Transverse colon (tissue), 4 donors: Measurements from ENCODE around the gene TENT5D. TPM values are rescaled to one million over a fixed set of nuclear protein-coding genes. Genes with fewer than 3 reads are reported as not detected.

Source experiments
- DNase-seq: peaks from one replicate; pipeline ENCODE4 v3.0.0-alpha.2; 2019
- H3K27ac ChIP-seq, 4 donors: fragments of 200-600 bp; sonication (generic); 2 replicates each; pipeline ENCODE4 v1.5.1; 2016 to 2018; ENCODE audit warnings: inconsistent platforms in 4 of 4
- H3K27me3 ChIP-seq: fragments of 200-600 bp; sonication (generic); 2 replicates; pipeline ENCODE4 v1.5.1; 2017; ENCODE audit warnings: inconsistent platforms
- H3K36me3 ChIP-seq, 4 donors: fragments of 200-600 bp; sonication (generic); 2 replicates each; pipeline ENCODE4 v1.5.1; 2017 to 2019; ENCODE audit warnings: inconsistent platforms in 4 of 4
- H3K4me1 ChIP-seq, 4 donors: fragments of 200-600 bp; sonication (generic); 2 replicates each; pipeline ENCODE4 v1.5.1; 2017 to 2020; ENCODE audit warnings: inconsistent platforms in 4 of 4
- H3K4me3 ChIP-seq, 4 donors: fragments of 200-600 bp; sonication (generic); 1 replicate in 1 of 4; 2 replicates in 3 of 4; pipeline versions ENCODE4 v1.5.1 to v1.6.1; 2017 to 2019; ENCODE audit warnings: inconsistent platforms in 4 of 4
- H3K9me3 ChIP-seq, 2 donors: fragments of 200-600 bp; sonication (generic); 2 replicates each; pipeline ENCODE4 v1.5.1; 2017 to 2019; ENCODE audit warnings: inconsistent platforms in 2 of 2
- EP300 ChIP-seq: sonication (generic); formaldehyde crosslinking; IDR thresholded peaks from one replicate; pipeline ENCODE4 v1.6.1; 2017; ENCODE audit warnings: antibody characterized with exemption, low read depth
- POLR2A ChIP-seq: fragments of 450-650 bp; IDR thresholded peaks from one replicate; pipeline ENCODE4 v1.6.1; 2016; ENCODE audit warnings: antibody characterized with exemption, mild to moderate bottlenecking, moderate library complexity
- POLR2AphosphoS5 ChIP-seq, 3 donors: sonication (generic); formaldehyde crosslinking; IDR thresholded peaks; one replicate each; pipeline ENCODE4 v1.6.1; 2016; ENCODE audit warnings: antibody characterized with exemption in 3 of 3
- WGBS, 2 donors: methylation state at CpG; one replicate each; pipeline ENCODE4 v1.1.5; 2018; ENCODE audit warnings: low coverage in 1 of 2; 5-methylcytosine and 5-hydroxymethylcytosine counted together
- in situ Hi-C, 4 donors: fragments of 200-750 bp; cut with MboI; loops; one replicate each; pipeline versions ENCODE4 v1.15.0 to v1.15.1; 2017; ENCODE audit warnings: low sequenced_read_pairs in 3 of 4, low pct_ligation_motif_present in 1 of 4, low pct_unique_long_range_greater_than_20kb in 1 of 4
- intact Hi-C: fragments of 100-400 bp; cut with DNase I; formaldehyde crosslinking; loops from one replicate; pipeline ENCODE4 v1.15.1; 2023; ENCODE audit warnings: low total_unique reads
- total RNA-seq, 4 donors: library from RNA; depleted of rRNA; stranded (reverse); fragments of >200 nt; gene quantifications; one replicate each; pipeline ENCODE4 v1.1.0, GENCODE V29; 2016
- TF ChIP-seq, protein P1 (sequence below), 5 experiments: fragments of 200-600 bp in 3 of 5; fragments of 450-650 bp in 2 of 5; sonication (generic) in 3 of 5; IDR thresholded peaks; 1 replicate in 2 of 5; 2 replicates in 3 of 5; pipeline ENCODE4 v1.5.1; 2016 to 2017; ENCODE audit warnings: antibody characterized with exemption in 5 of 5, inconsistent platforms in 3 of 5, mild to moderate bottlenecking in 2 of 5, moderate library complexity in 1 of 5

Gene TENT5D
- total RNA-seq, 4 donors from 2014 or later: not detected

DNA sequence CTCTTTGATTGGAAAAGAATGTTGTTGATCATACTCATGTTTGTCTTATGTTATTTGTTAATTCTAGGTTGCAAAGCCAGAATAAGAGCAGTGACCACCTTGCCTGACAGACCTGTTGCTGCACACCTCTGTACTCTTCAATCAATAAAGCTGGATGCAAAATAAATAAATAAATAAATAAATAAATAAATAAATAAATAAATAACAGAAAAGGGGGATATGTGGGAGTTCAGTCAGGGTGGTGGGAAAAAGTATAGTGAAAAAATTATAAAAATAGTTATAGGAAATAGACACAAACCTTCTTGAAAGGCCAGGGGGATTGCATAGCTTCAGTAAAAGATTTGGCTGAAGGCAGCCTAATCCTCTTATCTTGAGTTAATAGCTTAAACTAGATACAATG, 51.3 kb downstream of the TENT5D start:
- Histone ChIP-seq H3K4me3 (no peak overlapping the region), H3K36me3 (no peaks in the 10 kb centered on the region), H3K4me1 (no peaks in the 10 kb centered on the region), H3K27ac (no peak overlapping the region), H3K27me3 (no peaks in the 10 kb centered on the region), H3K9me3 (no peaks in the 10 kb centered on the region)
- TF ChIP-seq POLR2AphosphoS5 (IDR thresholded peaks at IDR 0.05): no peak
- TF ChIP-seq, protein P1, sequence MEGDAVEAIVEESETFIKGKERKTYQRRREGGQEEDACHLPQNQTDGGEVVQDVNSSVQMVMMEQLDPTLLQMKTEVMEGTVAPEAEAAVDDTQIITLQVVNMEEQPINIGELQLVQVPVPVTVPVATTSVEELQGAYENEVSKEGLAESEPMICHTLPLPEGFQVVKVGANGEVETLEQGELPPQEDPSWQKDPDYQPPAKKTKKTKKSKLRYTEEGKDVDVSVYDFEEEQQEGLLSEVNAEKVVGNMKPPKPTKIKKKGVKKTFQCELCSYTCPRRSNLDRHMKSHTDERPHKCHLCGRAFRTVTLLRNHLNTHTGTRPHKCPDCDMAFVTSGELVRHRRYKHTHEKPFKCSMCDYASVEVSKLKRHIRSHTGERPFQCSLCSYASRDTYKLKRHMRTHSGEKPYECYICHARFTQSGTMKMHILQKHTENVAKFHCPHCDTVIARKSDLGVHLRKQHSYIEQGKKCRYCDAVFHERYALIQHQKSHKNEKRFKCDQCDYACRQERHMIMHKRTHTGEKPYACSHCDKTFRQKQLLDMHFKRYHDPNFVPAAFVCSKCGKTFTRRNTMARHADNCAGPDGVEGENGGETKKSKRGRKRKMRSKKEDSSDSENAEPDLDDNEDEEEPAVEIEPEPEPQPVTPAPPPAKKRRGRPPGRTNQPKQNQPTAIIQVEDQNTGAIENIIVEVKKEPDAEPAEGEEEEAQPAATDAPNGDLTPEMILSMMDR (IDR thresholded peaks at IDR 0.05): no peak
- no peak for TF ChIP-seq EP300
- TF ChIP-seq POLR2A: no peak
- no peak for DNase-seq
- in situ Hi-C loops (no loop called here), intact Hi-C loops (no loop called here)

DNA sequence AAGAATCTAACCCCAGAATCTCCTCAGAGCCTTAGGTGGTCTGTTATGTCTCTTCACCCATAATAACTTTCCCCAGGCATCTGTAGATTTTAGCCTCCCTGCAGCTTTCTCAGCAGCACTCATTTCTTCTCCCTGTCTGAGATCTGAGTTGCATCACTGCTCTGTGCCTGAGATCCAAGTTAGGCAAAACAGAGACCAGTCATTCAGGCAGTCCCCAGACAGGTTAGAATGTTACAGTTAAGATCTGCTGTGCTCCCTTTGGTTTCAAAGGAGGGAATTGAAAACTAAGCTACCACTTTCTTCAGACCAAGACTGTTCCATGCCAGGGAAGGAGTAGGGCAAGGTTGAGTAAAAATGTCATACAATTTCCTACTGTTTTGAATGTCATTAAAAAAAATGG, 65.3 kb downstream of the TENT5D start:
- Histone ChIP-seq H3K4me3 (no peak overlapping the region), H3K27ac (no peak overlapping the region), H3K27me3 (no peaks in the 10 kb centered on the region), H3K36me3 (no peaks in the 10 kb centered on the region), H3K4me1 (no peaks in the 10 kb centered on the region), H3K9me3 (no peaks in the 10 kb centered on the region)
- intact Hi-C loops (no loop called here), in situ Hi-C loops (no loop called here)
- no peak for TF ChIP-seq EP300
- DNase-seq: no peak

DNA sequence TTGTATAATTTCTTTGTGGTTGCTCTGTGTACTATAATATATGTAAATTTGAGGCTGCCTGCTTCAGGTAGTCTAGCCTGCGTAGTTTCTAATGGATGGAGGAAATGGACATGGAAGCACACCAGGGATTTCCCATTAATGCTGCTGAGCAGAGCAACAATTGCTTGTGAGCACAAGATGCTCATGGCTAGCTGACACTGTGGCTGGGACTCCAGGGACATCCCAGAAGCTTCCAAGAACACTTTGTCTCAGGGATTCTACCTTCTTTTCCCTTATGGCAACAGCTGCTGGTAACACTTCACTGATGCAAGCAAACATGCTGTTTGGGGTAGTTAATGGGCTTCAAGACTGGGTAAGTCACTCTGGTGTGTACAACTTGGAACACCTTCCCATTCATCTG, 66.1 kb downstream of the TENT5D start:
- in situ Hi-C loops (no loop called here), intact Hi-C loops (no loop called here)
- Histone ChIP-seq H3K4me1 (no peaks in the 10 kb centered on the region), H3K27ac (no peak overlapping the region), H3K9me3 (no peaks in the 10 kb centered on the region), H3K36me3 (no peaks in the 10 kb centered on the region), H3K4me3 (no peak overlapping the region), H3K27me3 (no peaks in the 10 kb centered on the region)
- no peak for DNase-seq
- no peak for TF ChIP-seq POLR2AphosphoS5 (IDR thresholded peaks at IDR 0.05)
- no peak for TF ChIP-seq POLR2A
- TF ChIP-seq EP300: no peak
- TF ChIP-seq, protein P1 (IDR thresholded peaks at IDR 0.05): no peak
- WGBS, 2 donors: 55 to 83% methylated on average over 1 of the region's 1 CpG

DNA sequence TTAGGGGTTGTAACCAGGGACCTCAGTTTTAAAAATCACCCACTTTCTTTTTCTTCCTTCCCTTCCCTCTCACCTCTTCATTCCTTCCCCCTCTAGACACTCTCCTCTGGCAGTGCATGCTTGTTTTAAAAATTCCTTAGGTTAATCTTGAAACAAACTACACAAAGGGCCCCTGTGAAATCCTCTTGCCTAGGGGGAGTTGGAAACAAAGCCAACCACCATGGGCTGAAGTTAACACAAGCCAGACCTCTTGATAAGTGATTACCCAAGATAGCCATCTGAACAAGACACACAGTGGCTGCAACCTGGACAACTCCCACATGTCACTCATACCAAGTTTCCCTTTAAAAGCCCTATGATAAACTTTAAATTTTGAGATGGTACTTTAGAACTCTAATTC, 68.9 kb downstream of the TENT5D start:
- Histone ChIP-seq H3K4me3 (no peak overlapping the region), H3K27me3 (no peaks in the 10 kb centered on the region), H3K36me3 (no peaks in the 10 kb centered on the region), H3K4me1 (no peaks in the 10 kb centered on the region), H3K27ac (no peak overlapping the region), H3K9me3 (no peaks in the 10 kb centered on the region)
- in situ Hi-C loops (no loop called here), intact Hi-C loops (no loop called here)
- no peak for DNase-seq
- TF ChIP-seq, protein P1 (IDR thresholded peaks at IDR 0.05): no peak
- TF ChIP-seq POLR2AphosphoS5 (IDR thresholded peaks at IDR 0.05) (no peak), EP300 (no peak), POLR2A (no peak)
